ENCODE data around the gene SLC7A6.
A peak's percentile ranks its signal among the peaks of the same experiment; 100 is the strongest.
"Not testable (repeated sequence)": the region's sequence is repeated elsewhere in the genome, so short reads cannot be mapped to it uniquely, and the experiment has no call there.

Gene SLC7A6

GRCh38 chr16:68284847-68285246, 20.5 kb downstream of the SLC7A6 start:
- peak; percentile 61 for DNase-seq

GRCh38 chr16:68285683-68286082, 21.4 kb downstream of the SLC7A6 start:
- no peak for DNase-seq

- peak; percentile 27 for DNase-seq
These were observed 22.1 kb downstream of the SLC7A6 start for GRCh38 chr16:68286153-68287074.

- DNase-seq, result peak; percentile 56
These were observed 23.2 kb downstream of the SLC7A6 start for GRCh38 chr16:68287276-68288251.

GRCh38 chr16:68288252-68288650, 23.9 kb downstream of the SLC7A6 start:
- DNase-seq, result no peak

GRCh38 chr16:68288796-68289195, 24.5 kb downstream of the SLC7A6 start:
- DNase-seq, result not testable (repeated sequence)

GRCh38 chr16:68289202-68289601, 24.9 kb downstream of the SLC7A6 start:
- no peak for DNase-seq

GRCh38 chr16:68289621-68290329, 25.4 kb downstream of the SLC7A6 start:
- peak; percentile 47 for DNase-seq

GRCh38 chr16:68290450-68290849, 26.1 kb downstream of the SLC7A6 start:
- no peak for DNase-seq

- DNase-seq, result peak; percentile 25
These were observed 26.9 kb downstream of the SLC7A6 start for GRCh38 chr16:68291227-68291626.

- no peak for DNase-seq
These were observed 28.1 kb downstream of the SLC7A6 start for GRCh38 chr16:68292425-68292824.

GRCh38 chr16:68296291-68296690, 32.0 kb downstream of the SLC7A6 start:
- DNase-seq, result no peak

GRCh38 chr16:68296693-68297092, 32.4 kb downstream of the SLC7A6 start:
- DNase-seq, result peak; percentile 29

GRCh38 chr16:68297908-68298307, 33.6 kb downstream of the SLC7A6 start:
- DNase-seq, result no peak

- no peak for DNase-seq
These were observed 34.0 kb downstream of the SLC7A6 start for GRCh38 chr16:68298312-68298711.

- DNase-seq, result no peak
These were observed 34.7 kb downstream of the SLC7A6 start for GRCh38 chr16:68298907-68299561.

- DNase-seq, result no peak
These were observed 35.5 kb downstream of the SLC7A6 start for GRCh38 chr16:68299571-68300453.

- DNase-seq, result no peak
These were observed 36.6 kb downstream of the SLC7A6 start for GRCh38 chr16:68300734-68301459.

- no peak for DNase-seq
These were observed 42.3 kb downstream of the SLC7A6 start for GRCh38 chr16:68306633-68307032.

GRCh38 chr16:68309799-68310198, 45.5 kb downstream of the SLC7A6 start:
- DNase-seq, result peak; percentile 9

- peak; percentile 49 for DNase-seq
These were observed 46.1 kb downstream of the SLC7A6 start for GRCh38 chr16:68310437-68310773.

Data from suppressor macrophage treated with lipopolysaccharide for 4 hours (primary cell).